HCT116 (cell line): ENCODE results near the gene ESRP2. TPM values are rescaled to one million over a fixed set of nuclear protein-coding genes. Genes with fewer than 3 reads are reported as not detected.

Experiments used
- ATAC-seq: fragments of 200-7000 bp; cut with Tn5 transposase; 2 replicates; pipeline ENCODE4 v1.9.1; 2020; ENCODE audit warnings: mild to moderate bottlenecking, moderate library complexity
- BruUV-seq: library from RNA; stranded (reverse); fragments of 400-500 nt; replicated peaks from 2 replicates; lab custom pipeline; 2021; lab: Mats Ljungman, UMichigan
- CTCF ChIA-PET: fragments of 300-600 bp; sonication (Branson Sonifier 250); formaldehyde crosslinking; loops from one replicate; lab custom pipeline; 2021; ENCODE audit warnings: antibody characterized with exemption; lab: Charles Lee
- POLR2A ChIA-PET: fragments of 300-600, 350-600 bp; sonication (Branson Sonifier 250); formaldehyde crosslinking; loops from one replicate; lab custom pipeline; 2021; ENCODE audit warnings: antibody characterized with exemption; lab: Charles Lee
- RAD21 ChIA-PET, 2 experiments: fragments of 300-600 bp; sonication (Branson Sonifier 250); formaldehyde crosslinking; loops; one replicate each; lab custom pipeline; 2023; ENCODE audit warnings: low total read pairs in 2 of 2; ENCODE audit not compliant: uncharacterized antibody in 2 of 2, unreplicated experiment in 2 of 2, low non-redundant PET in 1 of 2; lab: Charles Lee
- DNase-seq: peaks from one replicate; pipeline ENCODE4 v3.0.0-alpha.2; 2010; ENCODE audit warnings: low read depth, low spot score
- H2AFZ ChIP-seq: fragments of 200-600 bp; shearing (Covaris generic), sonication (generic); 2 replicates; pipeline ENCODE4 v1.6.1; 2017; ENCODE audit warnings: low read depth, mixed run types, mixed read lengths, antibody characterized with exemption, low read length; ENCODE audit not compliant: poor library complexity, severe bottlenecking
- H3K27ac ChIP-seq: 2 replicates; pipeline ENCODE4 v1.5.1; 2012; ENCODE audit warnings: low read depth, low read length
- H3K27me3 ChIP-seq: fragments of 200-600 bp; sonication (generic); 2 replicates; pipeline ENCODE4 v1.6.1; 2016; ENCODE audit warnings: mixed run types, low read length, mixed read lengths; ENCODE audit not compliant: insufficient read depth
- H3K36me3 ChIP-seq, 2 experiments: fragments of 200-500 bp in 1 of 2; fragments of 200-600 bp in 1 of 2; sonication (Bioruptor generic) in 1 of 2; sonication (generic) in 1 of 2; 2 replicates each; pipeline versions ENCODE4 v1.5.1 to v1.6.1; 2014 to 2016; ENCODE audit warnings: low read length in 2 of 2, inconsistent platforms in 1 of 2, mixed read lengths in 1 of 2, mixed run types in 1 of 2; ENCODE audit not compliant: insufficient read depth in 2 of 2, control insufficient read depth in 1 of 2
- H3K4me1 ChIP-seq, 2 experiments: fragments of 200-600 bp in 1 of 2; sonication (generic) in 1 of 2; 2 replicates each; pipeline versions ENCODE4 v1.5.1 to v1.6.1; 2012 to 2017; ENCODE audit warnings: low read length in 2 of 2, inconsistent platforms in 1 of 2, mild to moderate bottlenecking in 1 of 2, mixed read lengths in 1 of 2, mixed run types in 1 of 2, moderate library complexity in 1 of 2; ENCODE audit not compliant: insufficient read depth in 2 of 2, control insufficient read depth in 1 of 2
- H3K4me2 ChIP-seq: fragments of 200-600 bp; sonication (generic); 2 replicates; pipeline ENCODE4 v1.6.1; 2017; ENCODE audit warnings: mixed run types, low read length, mixed read lengths
- H3K4me3 ChIP-seq, 2 experiments: fragments of 200-600 bp in 1 of 2; sonication (generic) in 1 of 2; replicated peaks in 1 of 2; 2 replicates each; pipeline ENCODE4 v1.5.1; 2011 to 2016; ENCODE audit warnings: low read length in 2 of 2, control low read depth in 1 of 2, low read depth in 1 of 2, mild to moderate bottlenecking in 1 of 2, mixed read lengths in 1 of 2, mixed run types in 1 of 2
- H3K79me2 ChIP-seq: fragments of 200-600 bp; sonication (generic); 2 replicates; pipeline ENCODE4 v1.6.1; 2017; ENCODE audit warnings: mild to moderate bottlenecking, mixed run types, low read length, moderate library complexity, mixed read lengths; ENCODE audit not compliant: insufficient read depth
- H3K9ac ChIP-seq: fragments of 200-600 bp; sonication (generic); 2 replicates; pipeline ENCODE4 v1.6.1; 2016; ENCODE audit warnings: low read length, mixed read lengths
- H3K9me2 ChIP-seq: fragments of 200-600 bp; sonication (generic), shearing (Covaris generic); 2 replicates; pipeline ENCODE4 v1.6.1; 2017; ENCODE audit warnings: mixed run types, mild to moderate bottlenecking, moderate library complexity; ENCODE audit not compliant: insufficient read depth
- H3K9me3 ChIP-seq, 2 experiments: fragments of 200-500 bp in 1 of 2; fragments of 200-600 bp in 1 of 2; sonication (Bioruptor generic) in 1 of 2; sonication (generic) in 1 of 2; 2 replicates each; pipeline ENCODE4 v1.6.1; 2014 to 2017; ENCODE audit warnings: low read length in 2 of 2, mixed read lengths in 2 of 2, inconsistent platforms in 1 of 2, low read depth in 1 of 2, mild to moderate bottlenecking in 1 of 2, mixed run types in 1 of 2, moderate library complexity in 1 of 2; ENCODE audit not compliant: control insufficient read depth in 1 of 2, insufficient read depth in 1 of 2
- H4K20me1 ChIP-seq: fragments of 200-600 bp; sonication (generic), shearing (Covaris generic); 2 replicates; pipeline ENCODE4 v1.6.1; 2017; ENCODE audit warnings: mixed run types, mild to moderate bottlenecking, moderate library complexity; ENCODE audit not compliant: insufficient read depth
- ATF3 ChIP-seq: IDR thresholded peaks from 2 replicates; pipeline ENCODE4 v1.6.1; 2012
- CEBPB ChIP-seq: IDR thresholded peaks from 2 replicates; pipeline ENCODE4 v1.6.1; 2012; ENCODE audit warnings: low read depth
- EZH2 ChIP-seq: fragments of 200-600 bp; sonication (generic); IDR thresholded peaks from 2 replicates; pipeline ENCODE4 v1.6.1; 2017; ENCODE audit warnings: antibody characterized with exemption, mixed run types
- EZH2phosphoT487 ChIP-seq: fragments of 200-600 bp; IDR thresholded peaks from 2 replicates; pipeline ENCODE4 v1.6.1; 2018; ENCODE audit warnings: antibody characterized with exemption, borderline replicate concordance
- FOSL1 ChIP-seq: IDR thresholded peaks from 2 replicates; pipeline ENCODE4 v1.6.1; 2012; ENCODE audit warnings: low read depth
- JUND ChIP-seq: IDR thresholded peaks from 2 replicates; pipeline ENCODE4 v1.6.1; 2012
- POLR2A ChIP-seq: IDR thresholded peaks from 2 replicates; pipeline ENCODE4 v1.7.0; 2011; ENCODE audit warnings: borderline replicate concordance; ENCODE audit not compliant: insufficient read depth, insufficient read length; ENCODE audit errors: extremely low read depth
- SIN3A ChIP-seq: IDR thresholded peaks from 2 replicates; pipeline ENCODE4 v1.6.1; 2012; ENCODE audit warnings: low read depth
- YY1 ChIP-seq: IDR thresholded peaks from 2 replicates; pipeline ENCODE4 v1.6.1; 2011; ENCODE audit warnings: low read length, low read depth, moderate library complexity, mild to moderate bottlenecking; ENCODE audit not compliant: insufficient replicate concordance; ENCODE audit errors: extremely low read depth
- ZFX ChIP-seq: fragments of 450-650 bp; IDR thresholded peaks from 2 replicates; pipeline ENCODE4 v1.6.1; 2017
- ZNF274 ChIP-seq: fragments of 200-500 bp; sonication (Bioruptor generic); IDR thresholded peaks from 2 replicates; pipeline ENCODE4 v1.6.1; 2014; ENCODE audit warnings: mild to moderate bottlenecking, low read depth, low read length, inconsistent platforms
- intact Hi-C: fragments of 100-400 bp; cut with micrococcal nuclease; formaldehyde crosslinking; loops from 2 replicates; pipeline ENCODE4 v1.10.0; 2022
- total RNA-seq: library from RNA; stranded (reverse); gene quantifications from one replicate; pipeline ENCODE4 v1.2.1, GENCODE V29; 2021; ENCODE audit not compliant: unreplicated experiment

The ESRP2 gene
- total RNA-seq, 1 experiment from 2014 or later: 42.5 TPM

GRCh38 chr16:68244481-68244902 is 8.6 kb upstream of the ESRP2 start:
- TF ChIP-seq SIN3A: no peak
- no peak for TF ChIP-seq EZH2phosphoT487
- TF ChIP-seq POLR2A: no peak
- TF ChIP-seq ZFX: no peak
- no peak for TF ChIP-seq CEBPB
- no peak for TF ChIP-seq FOSL1
- TF ChIP-seq YY1: no peak
- TF ChIP-seq EZH2: no peak
- no peak for TF ChIP-seq JUND
- TF ChIP-seq ZNF274: no peak
- TF ChIP-seq ATF3: no peak
- POLR2A ChIA-PET: no interaction called here
- DNase-seq: no peak
- Histone ChIP-seq H3K27me3 (no peaks in the 10 kb centered on the region), H3K4me2 (peak overlapping the region; percentile 99), H3K27ac (no peak overlapping the region; the same call in 1 of the 2 replicates), H3K9me3 (no peaks in the 10 kb centered on the region), H3K36me3 (no peaks in the 10 kb centered on the region), H3K9ac (peak overlapping the region; percentile 61), H3K4me3 (peak overlapping the region; percentile 81 to 85), H3K4me1 (peaks cover 5 to 25% of the 10 kb centered on the region in 2 experiments; a peak in 3 of 4 replicates), H2AFZ (no peak overlapping the region), H4K20me1 (no peaks in the 10 kb centered on the region), H3K79me2 (peaks cover 10% of the 10 kb centered on the region; the same call in 1 of the 2 replicates), H3K9me2 (no peaks in the 10 kb centered on the region)
- RAD21 ChIA-PET: interaction anchor here in 1 of 2 experiments (0.7 kb wide), 1 partner anchor 72 kb away, joined by 5 read pairs; no protein-coding TSS in a partner anchor
- CTCF ChIA-PET: interaction anchor here (1.0 kb wide), 2 partner anchors 17 to 20 kb away, joined by 4 to 6 read pairs; partner anchors contain the start of gene SLC7A6
- intact Hi-C loops: no loop called here
- ATAC-seq: no peak
- no TSS peak for BruUV-seq
